ENCODE results near the gene GABRR3.

DNA sequence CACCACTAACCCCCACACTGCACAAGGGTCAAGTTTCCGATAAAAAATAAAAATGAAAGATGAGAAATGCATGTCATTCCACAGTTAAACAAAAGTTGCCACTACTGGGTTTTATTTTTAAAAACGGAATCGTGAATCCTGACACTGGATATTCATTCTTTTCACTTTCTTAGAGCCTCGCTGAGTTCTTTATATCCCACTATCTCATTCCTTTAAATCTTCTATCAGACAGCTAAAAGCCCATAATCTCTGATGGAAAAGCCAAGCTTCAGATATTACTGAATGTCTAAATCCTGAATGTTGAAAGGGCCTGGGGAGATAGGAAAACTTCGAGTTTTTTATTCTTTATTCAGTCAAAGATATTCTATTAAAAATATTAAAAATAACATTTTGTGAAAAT, 74.6 kb downstream of the GABRR3 start:
- no peak for TF ChIP-seq NRF1 (IDR thresholded peaks at IDR 0.05; ENCODE audit: low read depth, low read length)
- no peak for TF ChIP-seq MAX (IDR thresholded peaks at IDR 0.05; ENCODE audit: low read depth)
- TF ChIP-seq, protein P1, sequence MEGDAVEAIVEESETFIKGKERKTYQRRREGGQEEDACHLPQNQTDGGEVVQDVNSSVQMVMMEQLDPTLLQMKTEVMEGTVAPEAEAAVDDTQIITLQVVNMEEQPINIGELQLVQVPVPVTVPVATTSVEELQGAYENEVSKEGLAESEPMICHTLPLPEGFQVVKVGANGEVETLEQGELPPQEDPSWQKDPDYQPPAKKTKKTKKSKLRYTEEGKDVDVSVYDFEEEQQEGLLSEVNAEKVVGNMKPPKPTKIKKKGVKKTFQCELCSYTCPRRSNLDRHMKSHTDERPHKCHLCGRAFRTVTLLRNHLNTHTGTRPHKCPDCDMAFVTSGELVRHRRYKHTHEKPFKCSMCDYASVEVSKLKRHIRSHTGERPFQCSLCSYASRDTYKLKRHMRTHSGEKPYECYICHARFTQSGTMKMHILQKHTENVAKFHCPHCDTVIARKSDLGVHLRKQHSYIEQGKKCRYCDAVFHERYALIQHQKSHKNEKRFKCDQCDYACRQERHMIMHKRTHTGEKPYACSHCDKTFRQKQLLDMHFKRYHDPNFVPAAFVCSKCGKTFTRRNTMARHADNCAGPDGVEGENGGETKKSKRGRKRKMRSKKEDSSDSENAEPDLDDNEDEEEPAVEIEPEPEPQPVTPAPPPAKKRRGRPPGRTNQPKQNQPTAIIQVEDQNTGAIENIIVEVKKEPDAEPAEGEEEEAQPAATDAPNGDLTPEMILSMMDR (IDR thresholded peaks at IDR 0.05), result no peak
- TF ChIP-seq EP300 (IDR thresholded peaks at IDR 0.05; ENCODE audit: borderline replicate concordance in 1 of 2, low read depth in 1 of 2, low read length in 1 of 2), result no peak
- TF ChIP-seq TAF1 (IDR thresholded peaks at IDR 0.05; ENCODE audit: borderline replicate concordance, low read depth, low read length), result no peak
- no peak for TF ChIP-seq POLR2AphosphoS5 (IDR thresholded peaks at IDR 0.05; ENCODE audit: low read depth, low read length)
- no peak for TF ChIP-seq RAD21 (IDR thresholded peaks at IDR 0.05; ENCODE audit: low read length)
- TF ChIP-seq REST (IDR thresholded peaks at IDR 0.05; ENCODE audit: low read depth, low read length), result no peak
- TF ChIP-seq NFIC (IDR thresholded peaks at IDR 0.05; ENCODE audit: borderline replicate concordance), result no peak
- no peak for TF ChIP-seq USF2 (IDR thresholded peaks at IDR 0.05; ENCODE audit: borderline replicate concordance, low read depth, low read length)
- TF ChIP-seq EZH2phosphoT487 (IDR thresholded peaks at IDR 0.05; ENCODE audit: borderline replicate concordance, low read depth), result no peak
- TF ChIP-seq FOXM1 (IDR thresholded peaks at IDR 0.05; ENCODE audit: low read depth), result no peak
